ENCODE data around the gene IL16.

The IL16 gene

GRCh38 chr15:81165535-81165934 lies 31.1 kb upstream of the IL16 start:
- Mint-ChIP-seq H3K4me1 (peaks cover 11% of the 10 kb centered on the region), H3K9me3 (no peaks in the 10 kb centered on the region), H3K27ac (no peak overlapping the region), H3K36me3 (no peaks in the 10 kb centered on the region), H3K27me3 (peaks cover 22% of the 10 kb centered on the region), H3K4me3 (no peak overlapping the region)
- DNase-seq (ENCODE audit: low spot score in 2 of 2) = no peak
- ATAC-seq (ENCODE audit: low read depth) = no peak

- Mint-ChIP-seq H3K27me3 (peaks cover 22% of the 10 kb centered on the region), H3K4me1 (peaks cover 3% of the 10 kb centered on the region), H3K27ac (no peak overlapping the region), H3K36me3 (no peaks in the 10 kb centered on the region), H3K4me3 (no peak overlapping the region), H3K9me3 (no peaks in the 10 kb centered on the region)
- DNase-seq (ENCODE audit: low spot score in 2 of 2) (no peak), ATAC-seq (ENCODE audit: low read depth) (no peak)
Measured at GRCh38 chr15:81166636-81167305, 29.9 kb upstream of the IL16 start.

GRCh38 chr15:81168131-81168526 lies 28.6 kb upstream of the IL16 start:
- H3K27me3 Mint-ChIP-seq = peaks cover 25% of the 10 kb centered on the region
- no peaks in the 10 kb centered on the region for H3K4me1 Mint-ChIP-seq
- ATAC-seq (ENCODE audit: low read depth) (no peak), DNase-seq (ENCODE audit: low spot score in 2 of 2) (no peak)
- no peak overlapping the region for H3K4me3 Mint-ChIP-seq
- no peaks in the 10 kb centered on the region for H3K9me3 Mint-ChIP-seq
- H3K36me3 Mint-ChIP-seq = no peaks in the 10 kb centered on the region
- H3K27ac Mint-ChIP-seq = no peak overlapping the region

GRCh38 chr15:81168644-81169043 lies 28.0 kb upstream of the IL16 start:
- H3K27me3 Mint-ChIP-seq = peaks cover 25% of the 10 kb centered on the region
- no peak for ATAC-seq (ENCODE audit: low read depth)
- no peaks in the 10 kb centered on the region for H3K4me1 Mint-ChIP-seq
- H3K9me3 Mint-ChIP-seq = no peaks in the 10 kb centered on the region
- H3K4me3 Mint-ChIP-seq = no peak overlapping the region
- no peak overlapping the region for H3K27ac Mint-ChIP-seq
- DNase-seq (ENCODE audit: low spot score in 2 of 2) = no peak
- H3K36me3 Mint-ChIP-seq = no peaks in the 10 kb centered on the region

- no peak overlapping the region for H3K4me3 Mint-ChIP-seq
- DNase-seq (ENCODE audit: low spot score in 2 of 2) = no peak
- no peaks in the 10 kb centered on the region for H3K36me3 Mint-ChIP-seq
- H3K27me3 Mint-ChIP-seq = peaks cover 20% of the 10 kb centered on the region
- H3K4me1 Mint-ChIP-seq = no peaks in the 10 kb centered on the region
- ATAC-seq (ENCODE audit: low read depth) = no peak
- H3K27ac Mint-ChIP-seq = no peak overlapping the region
- no peaks in the 10 kb centered on the region for H3K9me3 Mint-ChIP-seq
Measured at GRCh38 chr15:81170511-81170910, 26.2 kb upstream of the IL16 start.

GRCh38 chr15:81171286-81171685 lies 25.4 kb upstream of the IL16 start:
- no peaks in the 10 kb centered on the region for H3K36me3 Mint-ChIP-seq
- H3K4me3 Mint-ChIP-seq = no peak overlapping the region
- DNase-seq (ENCODE audit: low spot score in 2 of 2) (no peak), ATAC-seq (ENCODE audit: low read depth) (no peak)
- H3K4me1 Mint-ChIP-seq = no peaks in the 10 kb centered on the region
- no peak overlapping the region for H3K27ac Mint-ChIP-seq
- H3K9me3 Mint-ChIP-seq = no peaks in the 10 kb centered on the region
- peaks cover 20% of the 10 kb centered on the region for H3K27me3 Mint-ChIP-seq

GRCh38 chr15:81174125-81174791 lies 22.4 kb upstream of the IL16 start:
- no peak overlapping the region for H3K4me3 Mint-ChIP-seq
- no peaks in the 10 kb centered on the region for H3K4me1 Mint-ChIP-seq
- H3K27ac Mint-ChIP-seq = no peak overlapping the region
- no peaks in the 10 kb centered on the region for H3K36me3 Mint-ChIP-seq
- DNase-seq (ENCODE audit: low spot score in 2 of 2) = no peak
- ATAC-seq (ENCODE audit: low read depth) = no peak
- no peaks in the 10 kb centered on the region for H3K9me3 Mint-ChIP-seq
- peaks cover 16% of the 10 kb centered on the region for H3K27me3 Mint-ChIP-seq

- no peaks in the 10 kb centered on the region for H3K4me1 Mint-ChIP-seq
- H3K4me3 Mint-ChIP-seq = no peak overlapping the region
- no peaks in the 10 kb centered on the region for H3K36me3 Mint-ChIP-seq
- ATAC-seq (ENCODE audit: low read depth) (no peak), DNase-seq (ENCODE audit: low spot score in 2 of 2) (no peak)
- no peak overlapping the region for H3K27ac Mint-ChIP-seq
- H3K9me3 Mint-ChIP-seq = no peaks in the 10 kb centered on the region
- peaks cover 16% of the 10 kb centered on the region for H3K27me3 Mint-ChIP-seq
Measured at GRCh38 chr15:81174792-81175327, 21.8 kb upstream of the IL16 start.

- DNase-seq (ENCODE audit: low spot score in 2 of 2) = no peak
- no peaks in the 10 kb centered on the region for H3K36me3 Mint-ChIP-seq
- H3K9me3 Mint-ChIP-seq = no peaks in the 10 kb centered on the region
- peaks cover 17% of the 10 kb centered on the region for H3K27me3 Mint-ChIP-seq
- ATAC-seq (ENCODE audit: low read depth) = no peak
- no peak overlapping the region for H3K4me3 Mint-ChIP-seq
- no peak overlapping the region for H3K27ac Mint-ChIP-seq
- no peaks in the 10 kb centered on the region for H3K4me1 Mint-ChIP-seq
Measured at GRCh38 chr15:81175496-81175895, 21.2 kb upstream of the IL16 start.

GRCh38 chr15:81176291-81176893 lies 20.3 kb upstream of the IL16 start:
- Mint-ChIP-seq H3K27me3 (peaks cover 14% of the 10 kb centered on the region), H3K9me3 (no peaks in the 10 kb centered on the region), H3K4me1 (no peaks in the 10 kb centered on the region), H3K4me3 (no peak overlapping the region), H3K36me3 (no peaks in the 10 kb centered on the region), H3K27ac (no peak overlapping the region)
- no peak for DNase-seq (ENCODE audit: low spot score in 2 of 2)
- ATAC-seq (ENCODE audit: low read depth) = no peak

GRCh38 chr15:81178365-81178764 lies 18.3 kb upstream of the IL16 start:
- peaks cover 9% of the 10 kb centered on the region for H3K27me3 Mint-ChIP-seq
- no peak for DNase-seq (ENCODE audit: low spot score in 2 of 2)
- no peaks in the 10 kb centered on the region for H3K4me1 Mint-ChIP-seq
- H3K9me3 Mint-ChIP-seq = no peaks in the 10 kb centered on the region
- no peak overlapping the region for H3K27ac Mint-ChIP-seq
- no peaks in the 10 kb centered on the region for H3K36me3 Mint-ChIP-seq
- H3K4me3 Mint-ChIP-seq = no peak overlapping the region
- ATAC-seq (ENCODE audit: low read depth) = no peak

GRCh38 chr15:81181220-81181619 lies 15.5 kb upstream of the IL16 start:
- Mint-ChIP-seq H3K4me1 (no peaks in the 10 kb centered on the region), H3K4me3 (no peak overlapping the region), H3K9me3 (no peaks in the 10 kb centered on the region), H3K27me3 (peaks cover 16% of the 10 kb centered on the region), H3K27ac (no peak overlapping the region), H3K36me3 (no peaks in the 10 kb centered on the region)
- ATAC-seq (ENCODE audit: low read depth) (no peak), DNase-seq (ENCODE audit: low spot score in 2 of 2) (no peak)

- no peak for ATAC-seq (ENCODE audit: low read depth)
- DNase-seq (ENCODE audit: low spot score in 2 of 2) = no peak
- peaks cover 16% of the 10 kb centered on the region for H3K27me3 Mint-ChIP-seq
- no peaks in the 10 kb centered on the region for H3K4me1 Mint-ChIP-seq
- no peak overlapping the region for H3K27ac Mint-ChIP-seq
- no peaks in the 10 kb centered on the region for H3K36me3 Mint-ChIP-seq
- H3K4me3 Mint-ChIP-seq = no peak overlapping the region
- no peaks in the 10 kb centered on the region for H3K9me3 Mint-ChIP-seq
Measured at GRCh38 chr15:81182031-81182755, 14.5 kb upstream of the IL16 start.

Measured in memory B cell (primary cell).